ENCODE measurements around the gene STRN. TPM values are rescaled to one million over a fixed set of nuclear protein-coding genes. Genes with fewer than 3 reads are reported as not detected.

STRN gene
- total and polyA plus RNA-seq, 10 of the 15 experiments (the other 5 are each of a cell fraction or from before 2014, with no cell fraction given): 1.00 to 19.2 (median 9.1) TPM

DNA sequence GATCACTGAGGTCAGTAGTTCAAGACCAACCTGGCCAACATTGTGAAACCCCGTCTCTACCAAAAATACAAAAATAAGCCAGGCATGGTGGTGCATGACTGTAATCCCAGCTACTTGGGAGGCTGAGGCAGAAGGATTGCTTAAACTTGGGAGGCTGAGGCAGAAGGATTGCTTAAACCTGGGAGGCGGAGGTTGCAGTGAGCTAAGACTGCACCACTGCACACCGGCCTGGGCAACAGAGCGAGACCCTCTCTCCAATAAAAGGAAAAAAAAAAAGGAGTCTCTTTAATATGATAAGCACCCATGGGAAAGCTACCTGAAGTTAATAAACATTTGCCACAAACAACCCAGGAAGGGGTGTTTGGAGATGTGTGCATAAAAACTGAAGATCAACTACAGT lies 2.6 kb downstream of the STRN start (continued):
- TF ChIP-seq, protein P1, sequence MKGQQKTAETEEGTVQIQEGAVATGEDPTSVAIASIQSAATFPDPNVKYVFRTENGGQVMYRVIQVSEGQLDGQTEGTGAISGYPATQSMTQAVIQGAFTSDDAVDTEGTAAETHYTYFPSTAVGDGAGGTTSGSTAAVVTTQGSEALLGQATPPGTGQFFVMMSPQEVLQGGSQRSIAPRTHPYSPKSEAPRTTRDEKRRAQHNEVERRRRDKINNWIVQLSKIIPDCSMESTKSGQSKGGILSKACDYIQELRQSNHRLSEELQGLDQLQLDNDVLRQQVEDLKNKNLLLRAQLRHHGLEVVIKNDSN (IDR thresholded peaks at IDR 0.05; ENCODE audit: borderline replicate concordance, extremely low read length, insufficient read depth, low read depth, low read length): no peak
- TF ChIP-seq, protein P2, sequence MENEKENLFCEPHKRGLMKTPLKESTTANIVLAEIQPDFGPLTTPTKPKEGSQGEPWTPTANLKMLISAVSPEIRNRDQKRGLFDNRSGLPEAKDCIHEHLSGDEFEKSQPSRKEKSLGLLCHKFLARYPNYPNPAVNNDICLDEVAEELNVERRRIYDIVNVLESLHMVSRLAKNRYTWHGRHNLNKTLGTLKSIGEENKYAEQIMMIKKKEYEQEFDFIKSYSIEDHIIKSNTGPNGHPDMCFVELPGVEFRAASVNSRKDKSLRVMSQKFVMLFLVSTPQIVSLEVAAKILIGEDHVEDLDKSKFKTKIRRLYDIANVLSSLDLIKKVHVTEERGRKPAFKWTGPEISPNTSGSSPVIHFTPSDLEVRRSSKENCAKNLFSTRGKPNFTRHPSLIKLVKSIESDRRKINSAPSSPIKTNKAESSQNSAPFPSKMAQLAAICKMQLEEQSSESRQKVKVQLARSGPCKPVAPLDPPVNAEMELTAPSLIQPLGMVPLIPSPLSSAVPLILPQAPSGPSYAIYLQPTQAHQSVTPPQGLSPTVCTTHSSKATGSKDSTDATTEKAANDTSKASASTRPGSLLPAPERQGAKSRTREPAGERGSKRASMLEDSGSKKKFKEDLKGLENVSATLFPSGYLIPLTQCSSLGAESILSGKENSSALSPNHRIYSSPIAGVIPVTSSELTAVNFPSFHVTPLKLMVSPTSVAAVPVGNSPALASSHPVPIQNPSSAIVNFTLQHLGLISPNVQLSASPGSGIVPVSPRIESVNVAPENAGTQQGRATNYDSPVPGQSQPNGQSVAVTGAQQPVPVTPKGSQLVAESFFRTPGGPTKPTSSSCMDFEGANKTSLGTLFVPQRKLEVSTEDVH (IDR thresholded peaks at IDR 0.05; ENCODE audit: low read depth, partially characterized antibody): no peak
- TF ChIP-seq ZNF207 (IDR thresholded peaks at IDR 0.05; ENCODE audit: borderline replicate concordance) (no peak), EP300 (IDR thresholded peaks at IDR 0.05; ENCODE audit: borderline replicate concordance in 1 of 2, control insufficient read depth in 1 of 2, low read depth in 2 of 2, low read length in 2 of 2) (no peak), ZSCAN29 (IDR thresholded peaks at IDR 0.05) (no peak), ETV6 (conservative IDR thresholded peaks at IDR 0.05 in 1 of 2, IDR thresholded peaks at IDR 0.05 in 1 of 2; ENCODE audit: borderline replicate concordance in 1 of 2, low read depth in 1 of 2) (no peak), SMAD1 (IDR thresholded peaks at IDR 0.05; ENCODE audit: low read depth, partially characterized antibody) (no peak), ZBED1 (IDR thresholded peaks at IDR 0.05; ENCODE audit: borderline replicate concordance) (no peak)
- TF ChIP-seq, protein P3, sequence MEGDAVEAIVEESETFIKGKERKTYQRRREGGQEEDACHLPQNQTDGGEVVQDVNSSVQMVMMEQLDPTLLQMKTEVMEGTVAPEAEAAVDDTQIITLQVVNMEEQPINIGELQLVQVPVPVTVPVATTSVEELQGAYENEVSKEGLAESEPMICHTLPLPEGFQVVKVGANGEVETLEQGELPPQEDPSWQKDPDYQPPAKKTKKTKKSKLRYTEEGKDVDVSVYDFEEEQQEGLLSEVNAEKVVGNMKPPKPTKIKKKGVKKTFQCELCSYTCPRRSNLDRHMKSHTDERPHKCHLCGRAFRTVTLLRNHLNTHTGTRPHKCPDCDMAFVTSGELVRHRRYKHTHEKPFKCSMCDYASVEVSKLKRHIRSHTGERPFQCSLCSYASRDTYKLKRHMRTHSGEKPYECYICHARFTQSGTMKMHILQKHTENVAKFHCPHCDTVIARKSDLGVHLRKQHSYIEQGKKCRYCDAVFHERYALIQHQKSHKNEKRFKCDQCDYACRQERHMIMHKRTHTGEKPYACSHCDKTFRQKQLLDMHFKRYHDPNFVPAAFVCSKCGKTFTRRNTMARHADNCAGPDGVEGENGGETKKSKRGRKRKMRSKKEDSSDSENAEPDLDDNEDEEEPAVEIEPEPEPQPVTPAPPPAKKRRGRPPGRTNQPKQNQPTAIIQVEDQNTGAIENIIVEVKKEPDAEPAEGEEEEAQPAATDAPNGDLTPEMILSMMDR (IDR thresholded peaks at IDR 0.05 in 2 of 3, conservative IDR thresholded peaks at IDR 0.05 in 1 of 3; ENCODE audit: control insufficient read depth in 2 of 3, extremely low read depth in 1 of 3, insufficient read depth in 1 of 3, low read depth in 3 of 3, low read length in 3 of 3): no peak
- TF ChIP-seq, protein P4, sequence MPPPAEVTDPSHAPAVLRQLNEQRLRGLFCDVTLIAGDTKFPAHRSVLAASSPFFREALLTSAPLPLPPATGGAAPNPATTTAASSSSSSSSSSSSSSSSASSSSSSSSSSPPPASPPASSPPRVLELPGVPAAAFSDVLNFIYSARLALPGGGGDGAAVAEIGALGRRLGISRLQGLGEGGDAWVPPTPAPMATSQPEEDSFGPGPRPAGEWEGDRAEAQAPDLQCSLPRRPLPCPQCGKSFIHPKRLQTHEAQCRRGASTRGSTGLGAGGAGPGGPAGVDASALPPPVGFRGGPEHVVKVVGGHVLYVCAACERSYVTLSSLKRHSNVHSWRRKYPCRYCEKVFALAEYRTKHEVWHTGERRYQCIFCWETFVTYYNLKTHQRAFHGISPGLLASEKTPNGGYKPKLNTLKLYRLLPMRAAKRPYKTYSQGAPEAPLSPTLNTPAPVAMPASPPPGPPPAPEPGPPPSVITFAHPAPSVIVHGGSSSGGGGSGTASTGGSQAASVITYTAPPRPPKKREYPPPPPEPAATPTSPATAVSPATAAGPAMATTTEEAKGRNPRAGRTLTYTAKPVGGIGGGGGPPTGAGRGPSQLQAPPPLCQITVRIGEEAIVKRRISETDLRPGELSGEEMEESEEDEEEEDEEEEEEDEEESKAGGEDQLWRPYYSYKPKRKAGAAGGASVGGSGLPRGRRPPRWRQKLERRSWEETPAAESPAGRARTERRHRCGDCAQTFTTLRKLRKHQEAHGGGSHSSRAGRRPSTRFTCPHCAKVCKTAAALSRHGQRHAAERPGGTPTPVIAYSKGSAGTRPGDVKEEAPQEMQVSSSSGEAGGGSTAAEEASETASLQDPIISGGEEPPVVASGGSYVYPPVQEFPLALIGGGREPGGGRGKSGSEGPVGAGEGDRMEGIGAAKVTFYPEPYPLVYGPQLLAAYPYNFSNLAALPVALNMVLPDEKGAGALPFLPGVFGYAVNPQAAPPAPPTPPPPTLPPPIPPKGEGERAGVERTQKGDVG (CRISPR knock-in tag; IDR thresholded peaks at IDR 0.05): no peak

Measured in GM12878 (cell line).